K562 (cell line): ENCODE measurements around the gene TALDO1. TPM values are rescaled to one million over a fixed set of nuclear protein-coding genes. Genes with fewer than 3 reads are reported as not detected.

Experiments
- CHD1 ChIP-seq: fragments of 200-600 bp; sonication (generic); IDR thresholded peaks from one replicate; pipeline ENCODE4 v1.6.1; 2012; ENCODE audit warnings: mild to moderate bottlenecking, moderate library complexity, low read length, inconsistent platforms
- CSDE1 ChIP-seq, 2 experiments: fragments of 450-650 bp; IDR thresholded peaks; 2 replicates each; pipeline ENCODE4 v1.6.1; 2016; ENCODE audit warnings: mild to moderate bottlenecking in 1 of 2
- EWSR1 ChIP-seq: fragments of 450-650 bp; IDR thresholded peaks from 2 replicates; pipeline ENCODE4 v1.6.1; 2018; ENCODE audit warnings: borderline replicate concordance, mild to moderate bottlenecking, low read depth, moderate library complexity; ENCODE audit not compliant: partially characterized antibody
- HMGN3 ChIP-seq: IDR thresholded peaks from 2 replicates; pipeline ENCODE4 v1.6.1; 2011; ENCODE audit warnings: borderline replicate concordance, low read depth, mild to moderate bottlenecking, mixed read lengths, low read length; ENCODE audit not compliant: insufficient read length; ENCODE audit errors: extremely low read depth
- KAT8 ChIP-seq: fragments of 450-650 bp; IDR thresholded peaks from 2 replicates; pipeline ENCODE4 v1.6.1; 2016; ENCODE audit warnings: low read depth, mild to moderate bottlenecking
- NR2C2 ChIP-seq, 2 experiments: fragments of 200-800 bp in 1 of 2; sonication (Bioruptor generic) in 1 of 2; sonication (generic) in 1 of 2; formaldehyde crosslinking in 1 of 2; IDR thresholded peaks; 2 replicates each; pipeline versions ENCODE4 v1.6.1 to v1.8.0; 2016 to 2022; ENCODE audit warnings: mild to moderate bottlenecking in 1 of 2, missing compliant biosample characterization in 1 of 2, missing genetic modification characterization in 1 of 2, missing genetic modification reagents in 1 of 2
- NR4A1 ChIP-seq, 2 experiments: fragments of 250-450 bp in 1 of 2; fragments of 450-650 bp in 1 of 2; sonication (Bioruptor Pico) in 1 of 2; IDR thresholded peaks; 2 replicates each; pipeline versions ENCODE4 v1.4.0 to v1.6.1; 2016 to 2020; ENCODE audit warnings: mild to moderate bottlenecking in 2 of 2, missing compliant biosample characterization in 1 of 2, missing genetic modification characterization in 1 of 2, moderate library complexity in 1 of 2
- PHF20 ChIP-seq: fragments of 450-650 bp; IDR thresholded peaks from 2 replicates; pipeline ENCODE4 v1.6.1; 2018; ENCODE audit not compliant: partially characterized antibody
- POLR2H ChIP-seq: IDR thresholded peaks from 2 replicates; pipeline ENCODE4 v1.6.1; 2016; ENCODE audit warnings: missing genetic modification characterization, low read depth, mild to moderate bottlenecking, control low read depth, missing compliant biosample characterization, moderate library complexity
- SMARCC2 ChIP-seq: fragments of 450-650 bp; IDR thresholded peaks from 2 replicates; pipeline ENCODE4 v1.6.1; 2017; ENCODE audit warnings: antibody characterized with exemption, moderate library complexity, mild to moderate bottlenecking, low read depth
- TGIF2 ChIP-seq: sonication (generic); formaldehyde crosslinking; IDR thresholded peaks from 2 replicates; pipeline ENCODE4 v1.8.1; 2022; ENCODE audit warnings: mild to moderate bottlenecking, missing genetic modification reagents, moderate library complexity
- U2AF1 ChIP-seq: fragments of 200-400 bp; formaldehyde crosslinking; optimal IDR thresholded peaks from 2 replicates; pipeline ENCODE3; 2017; ENCODE audit warnings: mild to moderate bottlenecking, low read depth, low read length, moderate library complexity
- U2AF2 ChIP-seq: fragments of 200-400 bp; formaldehyde crosslinking; optimal IDR thresholded peaks from 2 replicates; pipeline ENCODE3; 2017; ENCODE audit warnings: low read depth, mild to moderate bottlenecking, low read length
- ZNF146 ChIP-seq: IDR thresholded peaks from one replicate; pipeline ENCODE4 v1.6.1; 2018; ENCODE audit warnings: missing compliant biosample characterization; ENCODE audit not compliant: unreplicated experiment
- ZNF175 ChIP-seq: fragments of 200-800 bp; sonication (Bioruptor generic); IDR thresholded peaks from 2 replicates; pipeline ENCODE4 v1.6.1; 2016; ENCODE audit warnings: low read depth, mild to moderate bottlenecking, missing genetic modification characterization, missing compliant biosample characterization
- polyA plus RNA-seq, 8 experiments: library from polyadenylated mRNA; depleted of rRNA in 4 of 8; stranded (reverse) in 5 of 8; unstranded in 3 of 8; fragments of >200 nt; fragmentation: Nextera tagmentation in 2 of 8; fragmentation: Illumina TruSeq in 1 of 8; extraction: Ambion mirVana in 2 of 8; extraction: Trizol in 1 of 8; gene quantifications; 2 replicates each; pipeline versions ENCODE4 v1.2.1 to v1.2.3, GENCODE V29; 2011 to 2014; ENCODE audit warnings: inconsistent platforms in 1 of 8, missing spikeins in 1 of 8
- total RNA-seq, 7 experiments: library from RNA; depleted of rRNA in 6 of 7; stranded (reverse); fragments of >200 nt in 6 of 7; fragmentation: Illumina TruSeq in 2 of 7; extraction: Trizol in 2 of 7; gene quantifications; 2 replicates each; pipeline versions ENCODE4 v1.2.1 to v1.2.3, GENCODE V29; 2011 to 2021; ENCODE audit warnings: low replicate concordance in 1 of 7
- TF ChIP-seq, protein P1 (sequence below), 3 experiments: fragments of 200-800 bp in 1 of 3; fragments of 250-450 bp in 1 of 3; fragments of 450-650 bp in 1 of 3; sonication (Bioruptor Pico) in 1 of 3; sonication (Bioruptor generic) in 1 of 3; formaldehyde crosslinking in 1 of 3; IDR thresholded peaks; 2 replicates each; pipeline versions ENCODE4 v1.6.1 to v1.8.0; 2016 to 2022; ENCODE audit warnings: mild to moderate bottlenecking in 2 of 3, missing genetic modification characterization in 2 of 3, missing compliant biosample characterization in 1 of 3, moderate library complexity in 1 of 3
- TF ChIP-seq, protein P2 (sequence below): sonication (generic); formaldehyde crosslinking; IDR thresholded peaks from 2 replicates; pipeline ENCODE4 v1.8.1; 2023; ENCODE audit warnings: missing genetic modification reagents, mild to moderate bottlenecking, borderline replicate concordance

Gene TALDO1
- total and polyA plus RNA-seq, 9 of the 15 experiments (the other 6 are each of a cell fraction or from before 2014, with no cell fraction given), result 260 to 541 (median 441) TPM

- TF ChIP-seq, protein P1, sequence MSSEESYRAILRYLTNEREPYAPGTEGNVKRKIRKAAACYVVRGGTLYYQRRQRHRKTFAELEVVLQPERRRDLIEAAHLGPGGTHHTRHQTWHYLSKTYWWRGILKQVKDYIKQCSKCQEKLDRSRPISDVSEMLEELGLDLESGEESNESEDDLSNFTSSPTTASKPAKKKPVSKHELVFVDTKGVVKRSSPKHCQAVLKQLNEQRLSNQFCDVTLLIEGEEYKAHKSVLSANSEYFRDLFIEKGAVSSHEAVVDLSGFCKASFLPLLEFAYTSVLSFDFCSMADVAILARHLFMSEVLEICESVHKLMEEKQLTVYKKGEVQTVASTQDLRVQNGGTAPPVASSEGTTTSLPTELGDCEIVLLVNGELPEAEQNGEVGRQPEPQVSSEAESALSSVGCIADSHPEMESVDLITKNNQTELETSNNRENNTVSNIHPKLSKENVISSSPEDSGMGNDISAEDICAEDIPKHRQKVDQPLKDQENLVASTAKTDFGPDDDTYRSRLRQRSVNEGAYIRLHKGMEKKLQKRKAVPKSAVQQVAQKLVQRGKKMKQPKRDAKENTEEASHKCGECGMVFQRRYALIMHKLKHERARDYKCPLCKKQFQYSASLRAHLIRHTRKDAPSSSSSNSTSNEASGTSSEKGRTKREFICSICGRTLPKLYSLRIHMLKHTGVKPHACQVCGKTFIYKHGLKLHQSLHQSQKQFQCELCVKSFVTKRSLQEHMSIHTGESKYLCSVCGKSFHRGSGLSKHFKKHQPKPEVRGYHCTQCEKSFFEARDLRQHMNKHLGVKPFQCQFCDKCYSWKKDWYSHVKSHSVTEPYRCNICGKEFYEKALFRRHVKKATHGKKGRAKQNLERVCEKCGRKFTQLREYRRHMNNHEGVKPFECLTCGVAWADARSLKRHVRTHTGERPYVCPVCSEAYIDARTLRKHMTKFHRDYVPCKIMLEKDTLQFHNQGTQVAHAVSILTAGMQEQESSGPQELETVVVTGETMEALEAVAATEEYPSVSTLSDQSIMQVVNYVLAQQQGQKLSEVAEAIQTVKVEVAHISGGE (CRISPR knock-in tag; IDR thresholded peaks at IDR 0.05), result no peak
- TF ChIP-seq, protein P2, sequence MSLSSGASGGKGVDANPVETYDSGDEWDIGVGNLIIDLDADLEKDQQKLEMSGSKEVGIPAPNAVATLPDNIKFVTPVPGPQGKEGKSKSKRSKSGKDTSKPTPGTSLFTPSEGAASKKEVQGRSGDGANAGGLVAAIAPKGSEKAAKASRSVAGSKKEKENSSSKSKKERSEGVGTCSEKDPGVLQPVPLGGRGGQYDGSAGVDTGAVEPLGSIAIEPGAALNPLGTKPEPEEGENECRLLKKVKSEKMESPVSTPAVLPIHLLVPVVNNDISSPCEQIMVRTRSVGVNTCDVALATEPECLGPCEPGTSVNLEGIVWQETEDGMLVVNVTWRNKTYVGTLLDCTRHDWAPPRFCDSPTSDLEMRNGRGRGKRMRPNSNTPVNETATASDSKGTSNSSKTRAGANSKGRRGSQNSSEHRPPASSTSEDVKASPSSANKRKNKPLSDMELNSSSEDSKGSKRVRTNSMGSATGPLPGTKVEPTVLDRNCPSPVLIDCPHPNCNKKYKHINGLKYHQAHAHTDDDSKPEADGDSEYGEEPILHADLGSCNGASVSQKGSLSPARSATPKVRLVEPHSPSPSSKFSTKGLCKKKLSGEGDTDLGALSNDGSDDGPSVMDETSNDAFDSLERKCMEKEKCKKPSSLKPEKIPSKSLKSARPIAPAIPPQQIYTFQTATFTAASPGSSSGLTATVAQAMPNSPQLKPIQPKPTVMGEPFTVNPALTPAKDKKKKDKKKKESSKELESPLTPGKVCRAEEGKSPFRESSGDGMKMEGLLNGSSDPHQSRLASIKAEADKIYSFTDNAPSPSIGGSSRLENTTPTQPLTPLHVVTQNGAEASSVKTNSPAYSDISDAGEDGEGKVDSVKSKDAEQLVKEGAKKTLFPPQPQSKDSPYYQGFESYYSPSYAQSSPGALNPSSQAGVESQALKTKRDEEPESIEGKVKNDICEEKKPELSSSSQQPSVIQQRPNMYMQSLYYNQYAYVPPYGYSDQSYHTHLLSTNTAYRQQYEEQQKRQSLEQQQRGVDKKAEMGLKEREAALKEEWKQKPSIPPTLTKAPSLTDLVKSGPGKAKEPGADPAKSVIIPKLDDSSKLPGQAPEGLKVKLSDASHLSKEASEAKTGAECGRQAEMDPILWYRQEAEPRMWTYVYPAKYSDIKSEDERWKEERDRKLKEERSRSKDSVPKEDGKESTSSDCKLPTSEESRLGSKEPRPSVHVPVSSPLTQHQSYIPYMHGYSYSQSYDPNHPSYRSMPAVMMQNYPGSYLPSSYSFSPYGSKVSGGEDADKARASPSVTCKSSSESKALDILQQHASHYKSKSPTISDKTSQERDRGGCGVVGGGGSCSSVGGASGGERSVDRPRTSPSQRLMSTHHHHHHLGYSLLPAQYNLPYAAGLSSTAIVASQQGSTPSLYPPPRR (CRISPR knock-in tag), result no peak
- no peak for TF ChIP-seq U2AF1
- TF ChIP-seq NR4A1 (CRISPR knock-in tag; IDR thresholded peaks at IDR 0.05), result no peak
- no peak for TF ChIP-seq NR4A1 (tag; IDR thresholded peaks at IDR 0.05)
- TF ChIP-seq CHD1, result no peak
- no peak for TF ChIP-seq ZNF175 (CRISPR knock-in tag)
- no peak for TF ChIP-seq EWSR1
- TF ChIP-seq ZNF146 (CRISPR knock-in tag), result no peak
- TF ChIP-seq POLR2H (tag), result no peak
- TF ChIP-seq PHF20, result no peak
- TF ChIP-seq SMARCC2, result no peak
- TF ChIP-seq NR2C2 (CRISPR knock-in tag; IDR thresholded peaks at IDR 0.05), result no peak
- no peak; the same call in 1 of the 2 replicates for TF ChIP-seq NR2C2 (tag; IDR thresholded peaks at IDR 0.05)
- no peak for TF ChIP-seq CSDE1 (IDR thresholded peaks at IDR 0.05)
- TF ChIP-seq TGIF2 (CRISPR knock-in tag), result 0 out of 2 replicates have a peak, but pooled peaks have one; percentile 38
- no peak for TF ChIP-seq HMGN3
- TF ChIP-seq U2AF2, result no peak
- TF ChIP-seq KAT8, result no peak
Observed at GRCh38 chr11:746289-747157, 741 bp upstream of the TALDO1 start (continued).
